ENCODE data around the gene POR. TPM values are rescaled to one million over a fixed set of nuclear protein-coding genes. Genes with fewer than 3 reads are reported as not detected.

The POR gene
- total and polyA plus RNA-seq, 4 donors: 40.3 to 86.7 (median 72.1) TPM

GRCh38 chr7:75969182-75969581 is 54.2 kb downstream of the POR start:
- peaks cover 57% of the 10 kb centered on the region for H3K36me3 ChIP-seq (ENCODE audit: control insufficient read depth, insufficient read depth, low read length)
- no peaks in the 10 kb centered on the region for H3K27me3 ChIP-seq (ENCODE audit: control insufficient read depth, insufficient read depth, low read length)
- DNase-seq (ENCODE audit: low read depth in 4 of 6, low spot score in 6 of 6): no peak
- WGBS (ENCODE audit: insufficient coverage): 61% methylated on average over 13 of the region's 13 CpGs
- H3K4me1 ChIP-seq (ENCODE audit: control insufficient read depth, insufficient read depth, low read length): peaks cover 59% of the 10 kb centered on the region
- no peaks in the 10 kb centered on the region for H3K9me3 ChIP-seq (ENCODE audit: control insufficient read depth, insufficient read depth, low read length)
- H3K27ac ChIP-seq (ENCODE audit: low read depth, low read length): no peak overlapping the region
- H3K4me3 ChIP-seq (ENCODE audit: low read depth, low read length): no peak overlapping the region

- Histone ChIP-seq H3K27ac (ENCODE audit: low read depth, low read length) (no peak overlapping the region), H3K36me3 (ENCODE audit: control insufficient read depth, insufficient read depth, low read length) (peaks cover 54% of the 10 kb centered on the region), H3K4me3 (ENCODE audit: low read depth, low read length) (no peak overlapping the region), H3K4me1 (ENCODE audit: control insufficient read depth, insufficient read depth, low read length) (peaks cover 59% of the 10 kb centered on the region), H3K27me3 (ENCODE audit: control insufficient read depth, insufficient read depth, low read length) (no peaks in the 10 kb centered on the region), H3K9me3 (ENCODE audit: control insufficient read depth, insufficient read depth, low read length) (no peaks in the 10 kb centered on the region)
- DNase-seq (ENCODE audit: low read depth in 4 of 6, low spot score in 6 of 6): no peak
- WGBS (ENCODE audit: insufficient coverage): 76% methylated on average over 25 of the region's 30 CpGs
Measured at GRCh38 chr7:75969704-75970498, 54.9 kb downstream of the POR start.

DNA sequence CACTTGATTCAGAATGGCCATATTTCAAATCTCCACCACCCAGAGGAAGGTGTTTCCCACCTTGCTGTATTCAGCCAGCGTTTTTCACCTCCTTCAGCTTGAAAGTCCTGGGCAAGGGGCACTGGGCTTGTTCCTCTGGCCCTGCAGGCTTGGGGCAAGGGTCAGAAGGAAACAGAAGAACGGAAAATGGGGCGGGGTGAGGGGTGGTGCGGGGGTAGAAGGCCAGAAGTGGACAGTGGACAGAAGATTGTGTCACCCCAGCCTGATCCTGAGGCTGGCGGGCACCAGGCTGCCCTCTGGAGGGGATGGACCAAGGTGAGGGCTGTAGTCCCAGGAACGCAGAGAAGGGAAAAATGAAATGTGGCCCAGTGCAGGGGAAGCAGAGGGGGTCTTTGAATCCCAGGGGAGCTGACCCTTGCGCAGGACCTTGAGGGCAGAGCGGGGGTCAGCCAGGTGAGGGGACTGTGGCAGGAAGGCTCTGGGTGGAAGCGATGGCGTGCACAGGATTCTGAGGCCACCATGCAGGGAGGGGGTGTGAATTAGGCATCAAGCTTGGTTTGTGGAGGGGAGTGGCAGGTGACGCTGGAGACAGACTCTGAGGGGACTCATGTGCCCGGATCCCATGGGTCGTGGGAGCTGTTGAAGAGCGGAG is 56.5 kb downstream of the POR start:
- no peak for DNase-seq (ENCODE audit: low read depth in 4 of 6, low spot score in 6 of 6)
- Histone ChIP-seq H3K27ac (ENCODE audit: low read depth, low read length) (no peak overlapping the region), H3K4me3 (ENCODE audit: low read depth, low read length) (no peak overlapping the region), H3K36me3 (ENCODE audit: control insufficient read depth, insufficient read depth, low read length) (peaks cover 44% of the 10 kb centered on the region), H3K9me3 (ENCODE audit: control insufficient read depth, insufficient read depth, low read length) (no peaks in the 10 kb centered on the region), H3K4me1 (ENCODE audit: control insufficient read depth, insufficient read depth, low read length) (peaks cover 46% of the 10 kb centered on the region), H3K27me3 (ENCODE audit: control insufficient read depth, insufficient read depth, low read length) (no peaks in the 10 kb centered on the region)
- 78% methylated on average over 12 of the region's 14 CpGs for WGBS (ENCODE audit: insufficient coverage)

GRCh38 chr7:75971961-75972763 is 57.2 kb downstream of the POR start:
- H3K9me3 ChIP-seq (ENCODE audit: control insufficient read depth, insufficient read depth, low read length): no peaks in the 10 kb centered on the region
- WGBS (ENCODE audit: insufficient coverage): 68% methylated on average over 19 of the region's 19 CpGs
- DNase-seq (ENCODE audit: low read depth in 4 of 6, low spot score in 6 of 6): peak in 1 of 6 donors; percentile 1
- peaks cover 38% of the 10 kb centered on the region for H3K4me1 ChIP-seq (ENCODE audit: control insufficient read depth, insufficient read depth, low read length)
- peaks cover 44% of the 10 kb centered on the region for H3K36me3 ChIP-seq (ENCODE audit: control insufficient read depth, insufficient read depth, low read length)
- H3K27me3 ChIP-seq (ENCODE audit: control insufficient read depth, insufficient read depth, low read length): no peaks in the 10 kb centered on the region
- no peak overlapping the region for H3K27ac ChIP-seq (ENCODE audit: low read depth, low read length)
- H3K4me3 ChIP-seq (ENCODE audit: low read depth, low read length): no peak overlapping the region

DNA sequence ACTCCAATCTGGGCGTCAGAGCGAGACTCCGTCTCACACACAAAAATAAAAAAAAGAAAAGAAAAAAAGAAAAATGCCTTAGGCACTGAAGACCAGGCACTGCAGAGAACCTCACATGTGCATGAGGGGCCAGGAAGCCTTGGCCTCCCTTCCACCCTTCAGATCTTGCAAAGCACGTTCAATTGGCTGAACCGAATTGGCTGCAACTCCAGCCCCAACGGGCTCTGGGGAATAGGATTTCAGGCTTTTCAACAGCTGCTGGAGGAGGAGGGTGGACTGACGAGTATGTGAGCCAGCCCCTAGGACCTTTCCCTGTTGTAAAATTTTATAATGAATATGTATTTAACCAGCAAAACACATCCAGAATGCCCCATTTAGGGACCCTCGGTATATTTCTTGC is 62.8 kb downstream of the POR start:
- no peak overlapping the region for H3K4me3 ChIP-seq (ENCODE audit: low read depth, low read length)
- peaks cover 8% of the 10 kb centered on the region for H3K4me1 ChIP-seq (ENCODE audit: control insufficient read depth, insufficient read depth, low read length)
- no peaks in the 10 kb centered on the region for H3K9me3 ChIP-seq (ENCODE audit: control insufficient read depth, insufficient read depth, low read length)
- DNase-seq (ENCODE audit: low read depth in 4 of 6, low spot score in 6 of 6): peak in 2 of 6 donors; percentile 55 to 65
- no peak overlapping the region for H3K27ac ChIP-seq (ENCODE audit: low read depth, low read length)
- H3K36me3 ChIP-seq (ENCODE audit: control insufficient read depth, insufficient read depth, low read length): peaks cover 49% of the 10 kb centered on the region
- WGBS (ENCODE audit: insufficient coverage): 17% methylated on average over 1 of the region's 8 CpGs
- no peaks in the 10 kb centered on the region for H3K27me3 ChIP-seq (ENCODE audit: control insufficient read depth, insufficient read depth, low read length)

GRCh38 chr7:75979759-75980429 is 64.9 kb downstream of the POR start:
- Histone ChIP-seq H3K27ac (ENCODE audit: low read depth, low read length) (no peak overlapping the region), H3K36me3 (ENCODE audit: control insufficient read depth, insufficient read depth, low read length) (peaks cover 60% of the 10 kb centered on the region)
- whole genome bisulfite sequencing (ENCODE audit: insufficient coverage): 90% methylated on average over 18 of the region's 22 CpGs

GRCh38 chr7:75980430-75981202 is 65.7 kb downstream of the POR start:
- no peaks in the 10 kb centered on the region for H3K9me3 ChIP-seq (ENCODE audit: control insufficient read depth, insufficient read depth, low read length)
- WGBS (ENCODE audit: insufficient coverage): 89% methylated on average over 28 of the region's 29 CpGs
- no peak overlapping the region for H3K4me3 ChIP-seq (ENCODE audit: low read depth, low read length)
- H3K4me1 ChIP-seq (ENCODE audit: control insufficient read depth, insufficient read depth, low read length): peaks cover 8% of the 10 kb centered on the region
- no peak overlapping the region for H3K27ac ChIP-seq (ENCODE audit: low read depth, low read length)
- no peak for DNase-seq (ENCODE audit: low read depth in 4 of 6, low spot score in 6 of 6)
- no peaks in the 10 kb centered on the region for H3K27me3 ChIP-seq (ENCODE audit: control insufficient read depth, insufficient read depth, low read length)
- peaks cover 68% of the 10 kb centered on the region for H3K36me3 ChIP-seq (ENCODE audit: control insufficient read depth, insufficient read depth, low read length)

More at GRCh38 chr7:75979759-75980429, 64.9 kb downstream of the POR start:
- H3K4me3 ChIP-seq (ENCODE audit: low read depth, low read length): no peak overlapping the region
- no peaks in the 10 kb centered on the region for H3K9me3 ChIP-seq (ENCODE audit: control insufficient read depth, insufficient read depth, low read length)
- no peaks in the 10 kb centered on the region for H3K27me3 ChIP-seq (ENCODE audit: control insufficient read depth, insufficient read depth, low read length)
- H3K4me1 ChIP-seq (ENCODE audit: control insufficient read depth, insufficient read depth, low read length): peaks cover 8% of the 10 kb centered on the region
- DNase-seq (ENCODE audit: low read depth in 4 of 6, low spot score in 6 of 6): no peak

- WGBS (ENCODE audit: insufficient coverage): 86% methylated on average over 12 of the region's 12 CpGs
- peaks cover 73% of the 10 kb centered on the region for H3K36me3 ChIP-seq (ENCODE audit: control insufficient read depth, insufficient read depth, low read length)
Measured at GRCh38 chr7:75981203-75981452, 66.2 kb downstream of the POR start.

More at GRCh38 chr7:75981203-75981452, 66.2 kb downstream of the POR start:
- no peak overlapping the region for H3K27ac ChIP-seq (ENCODE audit: low read depth, low read length)
- peaks cover 8% of the 10 kb centered on the region for H3K4me1 ChIP-seq (ENCODE audit: control insufficient read depth, insufficient read depth, low read length)
- DNase-seq (ENCODE audit: low read depth in 4 of 6, low spot score in 6 of 6): no peak
- H3K27me3 ChIP-seq (ENCODE audit: control insufficient read depth, insufficient read depth, low read length): no peaks in the 10 kb centered on the region
- no peaks in the 10 kb centered on the region for H3K9me3 ChIP-seq (ENCODE audit: control insufficient read depth, insufficient read depth, low read length)
- no peak overlapping the region for H3K4me3 ChIP-seq (ENCODE audit: low read depth, low read length)
